Testis (tissue), 3 donors: ENCODE data around the gene PDGFD. TPM values are rescaled to one million over a fixed set of nuclear protein-coding genes. Genes with fewer than 3 reads are reported as not detected.
A peak's percentile ranks its signal among the peaks of the same experiment; 100 is the strongest.

Experiments
- DNase-seq: peaks from one replicate; pipeline ENCODE4 v3.0.0-alpha.2; 2019
- H3K27ac ChIP-seq, 2 donors: fragments of 200-600 bp; sonication (generic); one replicate each; pipeline ENCODE4 v1.5.1; 2019
- H3K27me3 ChIP-seq: fragments of 200-600 bp; sonication (generic); one replicate; pipeline ENCODE4 v1.5.1; 2019
- H3K36me3 ChIP-seq: fragments of 200-600 bp; sonication (generic); one replicate; pipeline ENCODE4 v1.5.1; 2017; ENCODE audit warnings: low read depth; ENCODE audit errors: missing control alignments
- H3K4me1 ChIP-seq: fragments of 200-600 bp; sonication (generic); one replicate; pipeline ENCODE4 v1.5.1; 2019
- H3K4me3 ChIP-seq, 2 donors: fragments of 200-600 bp; sonication (generic); one replicate each; pipeline ENCODE4 v1.5.1; 2017 to 2019
- H3K9me3 ChIP-seq: fragments of 200-600 bp; sonication (generic); one replicate; pipeline ENCODE4 v1.5.1; 2017
- CTCF ChIP-seq, 3 experiments: fragments of 450-650 bp in 2 of 3; fragments of 200-600 bp in 1 of 3; sonication (generic) in 1 of 3; IDR thresholded peaks; one replicate each; pipeline ENCODE4 v1.5.1; 2016 to 2019; ENCODE audit warnings: antibody characterized with exemption in 3 of 3, mild to moderate bottlenecking in 2 of 3, moderate library complexity in 1 of 3
- POLR2A ChIP-seq: fragments of 450-650 bp; IDR thresholded peaks from one replicate; pipeline ENCODE4 v1.6.1; 2017; ENCODE audit warnings: antibody characterized with exemption, mild to moderate bottlenecking, moderate library complexity
- WGBS, 2 donors: methylation state at CpG; one replicate each; pipeline ENCODE4 v1.1.5; 2018; 5-methylcytosine and 5-hydroxymethylcytosine counted together
- intact Hi-C: fragments of 100-400 bp; cut with DNase I; formaldehyde crosslinking; loops from one replicate; pipeline ENCODE4 v1.15.1; 2023; ENCODE audit warnings: low total_unique reads
- polyA plus RNA-seq: library from polyadenylated mRNA; stranded (reverse); fragments of 350-450 nt; fragmentation: Illumina TruSeq; extraction: RNeasy Lipid Tissue Mini Kit (QIAGEN cat#74804); gene quantifications from one replicate; pipeline ENCODE4 v1.2.3, GENCODE V29; 2014; ENCODE audit warnings: low read depth, low replicate concordance; ENCODE audit not compliant: insufficient read depth
- total RNA-seq, 2 donors: library from RNA; depleted of rRNA; stranded (reverse); fragments of >200 nt; gene quantifications; one replicate each; pipeline ENCODE4 v1.2.3, GENCODE V29; 2016

Gene PDGFD
- total and polyA plus RNA-seq, 3 donors from 2014 or later: 6.0 to 8.1 (median 8.0) TPM

GRCh38 chr11:103907548-103908455 lies 256.1 kb downstream of the PDGFD start:
- no peaks in the 10 kb centered on the region for H3K27me3 ChIP-seq
- TF ChIP-seq CTCF (IDR thresholded peaks at IDR 0.05) (no peak), POLR2A (no peak)
- no peaks in the 10 kb centered on the region for H3K36me3 ChIP-seq
- peak overlapping the region in 1 of 2 donors; percentile 29 for H3K27ac ChIP-seq
- H3K9me3 ChIP-seq: no peaks in the 10 kb centered on the region
- H3K4me3 ChIP-seq: no peak overlapping the region
- no peak for DNase-seq
- intact Hi-C loops: no loop called here
- no peaks in the 10 kb centered on the region for H3K4me1 ChIP-seq
- WGBS, 2 donors: 74 to 79% methylated on average over 3 of the region's 3 CpGs

GRCh38 chr11:103907136-103907535 lies 256.8 kb downstream of the PDGFD start:
- Histone ChIP-seq H3K4me1 (no peaks in the 10 kb centered on the region), H3K4me3 (no peak overlapping the region), H3K36me3 (no peaks in the 10 kb centered on the region), H3K27ac (no peak overlapping the region), H3K9me3 (no peaks in the 10 kb centered on the region), H3K27me3 (no peaks in the 10 kb centered on the region)
- intact Hi-C loops: no loop called here
- TF ChIP-seq POLR2A: no peak
- no peak for TF ChIP-seq CTCF (IDR thresholded peaks at IDR 0.05)
- DNase-seq: no peak
- WGBS, 2 donors: 74 to 77% methylated on average over 4 of the region's 4 CpGs

GRCh38 chr11:103906291-103906867 lies 257.6 kb downstream of the PDGFD start:
- Histone ChIP-seq H3K4me1 (no peaks in the 10 kb centered on the region), H3K27ac (no peak overlapping the region), H3K36me3 (no peaks in the 10 kb centered on the region), H3K4me3 (no peak overlapping the region), H3K9me3 (no peaks in the 10 kb centered on the region), H3K27me3 (no peaks in the 10 kb centered on the region)
- TF ChIP-seq POLR2A (no peak), CTCF (IDR thresholded peaks at IDR 0.05) (no peak)
- DNase-seq: no peak
- intact Hi-C loops: no loop called here
- 81 to 88% methylated on average over 1 of the region's 1 CpG for WGBS, 2 donors

- intact Hi-C loops: no loop called here
- no peak for TF ChIP-seq POLR2A
- no peak for TF ChIP-seq CTCF (IDR thresholded peaks at IDR 0.05)
- no peak overlapping the region for H3K27ac ChIP-seq
- 64 to 88% methylated on average over 3 of the region's 3 CpGs for WGBS, 2 donors
- H3K36me3 ChIP-seq: no peaks in the 10 kb centered on the region
- H3K4me1 ChIP-seq: no peaks in the 10 kb centered on the region
- no peak overlapping the region for H3K4me3 ChIP-seq
- no peaks in the 10 kb centered on the region for H3K27me3 ChIP-seq
- H3K9me3 ChIP-seq: no peaks in the 10 kb centered on the region
- DNase-seq: no peak
These were observed 259.7 kb downstream of the PDGFD start for GRCh38 chr11:103904324-103904667.
